GM12878 (cell line): ENCODE data around the gene RANBP3. TPM values are rescaled to one million over a fixed set of nuclear protein-coding genes. Genes with fewer than 3 reads are reported as not detected.

ENCODE experiments used
- ATAC-seq: fragments of 200-7000 bp; cut with Tn5 transposase; 3 replicates; pipeline ENCODE4 v1.9.1; 2020; ENCODE audit warnings: mild to moderate bottlenecking, moderate library complexity
- BruUV-seq: library from RNA; stranded (reverse); fragments of 400-500 nt; replicated peaks from 2 replicates; lab custom pipeline; 2021; lab: Mats Ljungman, UMichigan
- CTCF ChIA-PET: fragments of 300-600 bp; sonication (Branson Sonifier 250); formaldehyde crosslinking; extraction: SDS; loops from one replicate; lab custom pipeline; 2021; ENCODE audit warnings: inconsistent platforms; lab: Yijun Ruan, JAX
- POLR2A ChIA-PET: fragments of 350-600 bp; formaldehyde crosslinking; extraction: SDS; loops from one replicate; lab custom pipeline; 2021; ENCODE audit warnings: inconsistent platforms; lab: Charles Lee
- RAD21 ChIA-PET: fragments of 300-600 bp; sonication (Branson Sonifier 250); formaldehyde crosslinking; loops from one replicate; lab custom pipeline; 2023; ENCODE audit warnings: antibody characterized with exemption; ENCODE audit not compliant: unreplicated experiment; lab: Charles Lee
- SMC1A ChIA-PET: fragments of 300-600 bp; sonication (Branson Sonifier 250); formaldehyde crosslinking; loops from one replicate; lab custom pipeline; 2023; ENCODE audit not compliant: unreplicated experiment, uncharacterized antibody; lab: Charles Lee
- DNase-seq: peaks from one replicate; pipeline ENCODE4 v3.0.0-alpha.2; 2011; ENCODE audit warnings: low read depth, low spot score
- FAIRE-seq: peaks from 3 replicates; lab custom pipeline; 2011; peaks lifted over from hg19 to GRCh38; lab: Jason Lieb, UNC
- H2AFZ ChIP-seq: 2 replicates; pipeline ENCODE4 v1.6.0; 2011; ENCODE audit warnings: low read depth, low read length, control low read depth; ENCODE audit not compliant: control insufficient read depth
- H3K27ac ChIP-seq: 2 replicates; pipeline ENCODE4 v1.5.1; 2011; ENCODE audit warnings: control low read depth; ENCODE audit not compliant: control insufficient read depth, insufficient read depth
- H3K27me3 ChIP-seq, 2 experiments: replicated peaks in 1 of 2; 2 replicates each; pipeline versions ENCODE4 v1.6.0 to v1.6.1; 2011; ENCODE audit warnings: low read length in 1 of 2; ENCODE audit not compliant: control insufficient read depth in 2 of 2, insufficient read depth in 2 of 2
- H3K36me3 ChIP-seq, 2 experiments: 2 replicates each; pipeline ENCODE4 v1.5.1; 2011; ENCODE audit warnings: low read length in 1 of 2; ENCODE audit not compliant: control insufficient read depth in 2 of 2, insufficient read depth in 2 of 2
- H3K4me1 ChIP-seq: 2 replicates; pipeline ENCODE4 v1.6.1; 2011; ENCODE audit warnings: mild to moderate bottlenecking, low read length, moderate library complexity, mixed read lengths; ENCODE audit not compliant: control insufficient read depth, insufficient read depth
- H3K4me2 ChIP-seq: 2 replicates; pipeline ENCODE4 v1.6.0; 2011; ENCODE audit warnings: control low read depth; ENCODE audit not compliant: control insufficient read depth, insufficient read depth
- H3K4me3 ChIP-seq: fragments of 200-600 bp; sonication (generic); 2 replicates; pipeline ENCODE4 v1.5.1; 2016
- H3K79me2 ChIP-seq: 2 replicates; pipeline ENCODE4 v1.6.0; 2011; ENCODE audit warnings: low read length; ENCODE audit not compliant: control insufficient read depth, insufficient read depth
- H3K9ac ChIP-seq: 2 replicates; pipeline ENCODE4 v1.8.0; 2011; ENCODE audit warnings: low read length, control low read depth, mixed read lengths; ENCODE audit not compliant: control insufficient read depth, insufficient read depth
- H3K9me3 ChIP-seq: replicated peaks from 3 replicates; pipeline ENCODE4 v1.5.1; 2011; ENCODE audit warnings: mild to moderate bottlenecking, low read length; ENCODE audit not compliant: control insufficient read depth, insufficient read depth
- H4K20me1 ChIP-seq: 2 replicates; pipeline ENCODE4 v1.6.0; 2011; ENCODE audit not compliant: control insufficient read depth, insufficient read depth
- EED ChIP-seq: sonication (generic); IDR thresholded peaks from 2 replicates; pipeline ENCODE4 v1.6.1; 2016; ENCODE audit warnings: antibody characterized with exemption, low read depth
- FOXK2 ChIP-seq: fragments of 450-650 bp; IDR thresholded peaks from 2 replicates; pipeline ENCODE4 v1.6.1; 2017; ENCODE audit warnings: mild to moderate bottlenecking, moderate library complexity
- KAT2A ChIP-seq: conservative IDR thresholded peaks from 2 replicates; pipeline ENCODE4 v1.6.1; 2011; ENCODE audit warnings: low read depth, low read length; ENCODE audit not compliant: control insufficient read depth
- KLF5 ChIP-seq: fragments of 450-650 bp; IDR thresholded peaks from 2 replicates; pipeline ENCODE4 v1.6.1; 2014; ENCODE audit warnings: mild to moderate bottlenecking; ENCODE audit not compliant: partially characterized antibody
- LARP7 ChIP-seq: fragments of 450-650 bp; IDR thresholded peaks from 2 replicates; pipeline ENCODE4 v1.6.1; 2017; ENCODE audit warnings: mild to moderate bottlenecking
- MEF2B ChIP-seq: fragments of 450-650 bp; IDR thresholded peaks from 2 replicates; pipeline ENCODE4 v1.6.1; 2018; ENCODE audit warnings: mild to moderate bottlenecking, moderate library complexity; ENCODE audit not compliant: partially characterized antibody, poor library complexity, severe bottlenecking
- NFIC ChIP-seq: IDR thresholded peaks from 2 replicates; pipeline ENCODE4 v1.6.1; 2012; ENCODE audit warnings: low read depth, mild to moderate bottlenecking, inconsistent platforms, low read length, moderate library complexity
- RAD21 ChIP-seq: IDR thresholded peaks from 2 replicates; pipeline ENCODE4 v1.6.1; 2011; ENCODE audit warnings: mild to moderate bottlenecking, low read depth, low read length, moderate library complexity; ENCODE audit not compliant: insufficient read depth
- RELA ChIP-seq: fragments of 450-650 bp; IDR thresholded peaks from 2 replicates; pipeline ENCODE4 v1.8.0; 2014; ENCODE audit warnings: borderline replicate concordance; ENCODE audit not compliant: partially characterized antibody
- RFX5 ChIP-seq: IDR thresholded peaks from 2 replicates; pipeline ENCODE4 v1.6.1; 2011; ENCODE audit warnings: low read depth, low read length, improper control_type of control experiment
- SMARCA5 ChIP-seq: fragments of 450-650 bp; IDR thresholded peaks from 2 replicates; pipeline ENCODE4 v1.6.1; 2017; ENCODE audit warnings: mild to moderate bottlenecking
- STAT3 ChIP-seq: IDR thresholded peaks from 2 replicates; pipeline ENCODE4 v1.6.1; 2011; ENCODE audit warnings: low read depth, low read length, improper control_type of control experiment
- ZNF274 ChIP-seq: IDR thresholded peaks from one replicate; pipeline ENCODE4 v1.8.0; 2011; ENCODE audit not compliant: insufficient read length, insufficient read depth
- WGBS: methylation state at CpG from one replicate; pipeline ENCODE4 v1.1.6; 2016; ENCODE audit warnings: low lambda C conversion rate; ENCODE audit not compliant: insufficient replicate concordance, insufficient coverage; ENCODE audit errors: missing lambda C conversion rate; 5-methylcytosine and 5-hydroxymethylcytosine counted together
- in situ Hi-C: fragments of 300-500 bp; cut with MboI; formaldehyde crosslinking; loops from 9 replicates; pipeline ENCODE4 v1.14.3; 2018; ENCODE audit warnings: mixed read lengths
- intact Hi-C: fragments of 100-400 bp; cut with micrococcal nuclease; formaldehyde crosslinking; loops from one replicate; pipeline ENCODE4 v1.14.2; 2022; ENCODE audit not compliant: unreplicated experiment
- polyA plus RNA-seq, 11 experiments: library from polyadenylated mRNA; depleted of rRNA in 4 of 11; unstranded in 6 of 11; stranded (reverse) in 5 of 11; fragments of >200 nt; fragmentation: Nextera tagmentation in 4 of 11; fragmentation: Illumina TruSeq in 1 of 11; extraction: Ambion mirVana in 4 of 11; extraction: Trizol in 1 of 11; gene quantifications; 1 replicate in 1 of 11; 2 replicates in 10 of 11; pipeline versions ENCODE4 v1.2.1 to v1.2.3, GENCODE V29; 2011 to 2016; ENCODE audit warnings: inconsistent platforms in 2 of 11, missing spikeins in 2 of 11, low read depth in 1 of 11
- total RNA-seq, 4 experiments: library from RNA; depleted of rRNA in 3 of 4; stranded (reverse); fragments of >200 nt in 3 of 4; fragmentation: Illumina TruSeq in 1 of 4; extraction: Trizol in 1 of 4; gene quantifications; 2 replicates each; pipeline versions ENCODE4 v1.2.1 to v1.2.3, GENCODE V29; 2013 to 2021
- TF ChIP-seq, protein P1 (sequence below): fragments of 450-650 bp; IDR thresholded peaks from 2 replicates; pipeline ENCODE4 v1.6.1; 2014; ENCODE audit warnings: mild to moderate bottlenecking
- TF ChIP-seq, protein P2 (sequence below): fragments of 150-350 bp; IDR thresholded peaks from 2 replicates; pipeline ENCODE4 v1.6.1; 2014; ENCODE audit warnings: mild to moderate bottlenecking, low read depth, low read length
- TF ChIP-seq, protein P3 (sequence below): fragments of 450-650 bp; formaldehyde crosslinking; IDR thresholded peaks from 2 replicates; pipeline ENCODE4 v1.4.0; 2022; ENCODE audit warnings: mild to moderate bottlenecking, moderate library complexity

The RANBP3 gene
- total and polyA plus RNA-seq, 10 of the 15 experiments (the other 5 are each of a cell fraction or from before 2014, with no cell fraction given): 1.1 to 81.6 (median 60.0) TPM

- Histone ChIP-seq H3K9me3 (no peaks in the 10 kb centered on the region), H3K36me3 (no peaks in the 10 kb centered on the region)
- RAD21 ChIA-PET: no interaction called here
- ATAC-seq: no peak
- no peak for TF ChIP-seq ZNF274
- no peak for TF ChIP-seq EED
- no peak for TF ChIP-seq KAT2A
- no peak for TF ChIP-seq STAT3
- no peak for TF ChIP-seq FOXK2
- no peak for TF ChIP-seq MEF2B
- TF ChIP-seq SMARCA5: no peak
- no peak for TF ChIP-seq NFIC
- no peak for TF ChIP-seq RFX5
- TF ChIP-seq, protein P1, sequence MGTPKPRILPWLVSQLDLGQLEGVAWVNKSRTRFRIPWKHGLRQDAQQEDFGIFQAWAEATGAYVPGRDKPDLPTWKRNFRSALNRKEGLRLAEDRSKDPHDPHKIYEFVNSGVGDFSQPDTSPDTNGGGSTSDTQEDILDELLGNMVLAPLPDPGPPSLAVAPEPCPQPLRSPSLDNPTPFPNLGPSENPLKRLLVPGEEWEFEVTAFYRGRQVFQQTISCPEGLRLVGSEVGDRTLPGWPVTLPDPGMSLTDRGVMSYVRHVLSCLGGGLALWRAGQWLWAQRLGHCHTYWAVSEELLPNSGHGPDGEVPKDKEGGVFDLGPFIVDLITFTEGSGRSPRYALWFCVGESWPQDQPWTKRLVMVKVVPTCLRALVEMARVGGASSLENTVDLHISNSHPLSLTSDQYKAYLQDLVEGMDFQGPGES: no peak
- TF ChIP-seq, protein P2, sequence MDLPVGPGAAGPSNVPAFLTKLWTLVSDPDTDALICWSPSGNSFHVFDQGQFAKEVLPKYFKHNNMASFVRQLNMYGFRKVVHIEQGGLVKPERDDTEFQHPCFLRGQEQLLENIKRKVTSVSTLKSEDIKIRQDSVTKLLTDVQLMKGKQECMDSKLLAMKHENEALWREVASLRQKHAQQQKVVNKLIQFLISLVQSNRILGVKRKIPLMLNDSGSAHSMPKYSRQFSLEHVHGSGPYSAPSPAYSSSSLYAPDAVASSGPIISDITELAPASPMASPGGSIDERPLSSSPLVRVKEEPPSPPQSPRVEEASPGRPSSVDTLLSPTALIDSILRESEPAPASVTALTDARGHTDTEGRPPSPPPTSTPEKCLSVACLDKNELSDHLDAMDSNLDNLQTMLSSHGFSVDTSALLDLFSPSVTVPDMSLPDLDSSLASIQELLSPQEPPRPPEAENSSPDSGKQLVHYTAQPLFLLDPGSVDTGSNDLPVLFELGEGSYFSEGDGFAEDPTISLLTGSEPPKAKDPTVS: no peak
- TF ChIP-seq RAD21: no peak
- TF ChIP-seq, protein P3, sequence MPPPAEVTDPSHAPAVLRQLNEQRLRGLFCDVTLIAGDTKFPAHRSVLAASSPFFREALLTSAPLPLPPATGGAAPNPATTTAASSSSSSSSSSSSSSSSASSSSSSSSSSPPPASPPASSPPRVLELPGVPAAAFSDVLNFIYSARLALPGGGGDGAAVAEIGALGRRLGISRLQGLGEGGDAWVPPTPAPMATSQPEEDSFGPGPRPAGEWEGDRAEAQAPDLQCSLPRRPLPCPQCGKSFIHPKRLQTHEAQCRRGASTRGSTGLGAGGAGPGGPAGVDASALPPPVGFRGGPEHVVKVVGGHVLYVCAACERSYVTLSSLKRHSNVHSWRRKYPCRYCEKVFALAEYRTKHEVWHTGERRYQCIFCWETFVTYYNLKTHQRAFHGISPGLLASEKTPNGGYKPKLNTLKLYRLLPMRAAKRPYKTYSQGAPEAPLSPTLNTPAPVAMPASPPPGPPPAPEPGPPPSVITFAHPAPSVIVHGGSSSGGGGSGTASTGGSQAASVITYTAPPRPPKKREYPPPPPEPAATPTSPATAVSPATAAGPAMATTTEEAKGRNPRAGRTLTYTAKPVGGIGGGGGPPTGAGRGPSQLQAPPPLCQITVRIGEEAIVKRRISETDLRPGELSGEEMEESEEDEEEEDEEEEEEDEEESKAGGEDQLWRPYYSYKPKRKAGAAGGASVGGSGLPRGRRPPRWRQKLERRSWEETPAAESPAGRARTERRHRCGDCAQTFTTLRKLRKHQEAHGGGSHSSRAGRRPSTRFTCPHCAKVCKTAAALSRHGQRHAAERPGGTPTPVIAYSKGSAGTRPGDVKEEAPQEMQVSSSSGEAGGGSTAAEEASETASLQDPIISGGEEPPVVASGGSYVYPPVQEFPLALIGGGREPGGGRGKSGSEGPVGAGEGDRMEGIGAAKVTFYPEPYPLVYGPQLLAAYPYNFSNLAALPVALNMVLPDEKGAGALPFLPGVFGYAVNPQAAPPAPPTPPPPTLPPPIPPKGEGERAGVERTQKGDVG (CRISPR knock-in tag): no peak
- no peak for TF ChIP-seq LARP7
- no peak for TF ChIP-seq KLF5
- TF ChIP-seq RELA: no peak
- TF ChIP-seq, all 136 proteins: peak for 0
- Histone ChIP-seq H2AFZ (no peak overlapping the region), H3K27ac (no peak overlapping the region), H3K4me2 (no peak overlapping the region), H3K4me1 (no peaks in the 10 kb centered on the region), H3K4me3 (no peak overlapping the region), H3K9ac (no peak overlapping the region), H3K27me3 (no peaks in the 10 kb centered on the region), H4K20me1 (no peaks in the 10 kb centered on the region), H3K79me2 (no peaks in the 10 kb centered on the region)
- ChIA-PET CTCF (no interaction called here), SMC1A (no interaction called here), POLR2A (no interaction called here)
- DNase-seq (no peak), FAIRE-seq (no peak)
- intact Hi-C loops (no loop called here), in situ Hi-C loops (no loop called here)
- no TSS peak for BruUV-seq
- WGBS: 24% methylated on average over 9 of the region's 9 CpGs
These were observed 100.1 kb downstream of the RANBP3 start for GRCh38 chr19:5877882-5878281.
